HS-27A (cell line): ENCODE data around the gene NLRP9.

Source experiments
- DNase-seq: peaks from one replicate; pipeline ENCODE4 v3.0.0-alpha.2; 2012; ENCODE audit warnings: low read depth, missing footprints

Gene NLRP9

DNA sequence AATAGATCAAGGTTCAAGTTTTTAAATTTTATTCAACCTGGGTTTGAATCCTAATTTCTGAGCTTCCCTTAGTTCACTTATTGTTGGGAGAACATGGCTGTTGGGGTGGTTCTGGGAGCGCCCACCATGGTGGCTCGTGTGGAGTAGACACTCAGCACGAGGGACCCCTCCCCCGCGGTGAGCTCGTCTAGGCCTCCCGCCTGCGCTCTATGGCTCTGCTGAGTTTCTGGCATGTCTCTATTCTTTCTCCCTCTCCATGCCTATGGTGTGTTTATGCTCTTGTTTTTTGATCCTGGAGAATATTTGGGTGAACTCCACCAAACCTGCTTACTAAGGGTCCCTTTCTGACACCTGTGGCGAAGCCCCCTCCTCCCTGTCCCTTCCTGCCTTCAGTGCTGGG, 64.7 kb downstream of the NLRP9 start:
- no peak for DNase-seq

DNA sequence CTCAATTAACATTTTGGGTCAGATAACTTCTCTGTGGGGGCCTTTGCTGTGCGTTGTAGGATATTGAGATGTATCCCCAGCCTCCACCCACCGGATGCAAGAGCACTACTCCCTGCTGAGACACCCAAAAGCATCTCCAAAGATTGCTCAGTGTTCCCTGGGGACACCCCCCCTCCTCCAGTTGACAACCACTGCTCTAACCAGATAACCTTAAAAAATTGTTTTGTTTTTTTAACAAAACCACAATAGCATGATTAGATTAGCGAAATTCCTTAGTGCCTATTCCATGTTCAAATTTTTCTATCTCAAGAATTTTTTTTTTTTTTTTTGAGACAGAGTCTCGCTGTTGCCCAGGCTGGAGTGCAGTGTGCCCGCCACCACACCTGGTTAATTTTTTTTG, 65.8 kb downstream of the NLRP9 start:
- peak; percentile 58 for DNase-seq

DNA sequence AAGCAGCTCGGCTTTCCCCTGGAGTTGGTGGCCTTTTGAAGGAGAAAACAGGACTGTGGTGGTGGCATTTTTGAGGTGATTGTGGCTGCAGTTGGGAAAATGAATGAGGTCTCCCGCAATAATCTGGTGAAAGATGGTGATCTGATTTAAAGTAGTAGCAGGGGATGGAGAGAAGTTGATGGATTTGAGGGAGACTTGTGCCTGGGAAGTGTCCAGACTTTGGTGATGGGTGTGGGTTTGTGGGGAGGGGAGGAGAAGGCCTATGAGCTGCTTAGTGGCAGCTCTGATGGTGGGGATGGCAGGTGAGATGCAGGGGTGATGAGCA, 67.2 kb downstream of the NLRP9 start:
- no peak for DNase-seq

DNA sequence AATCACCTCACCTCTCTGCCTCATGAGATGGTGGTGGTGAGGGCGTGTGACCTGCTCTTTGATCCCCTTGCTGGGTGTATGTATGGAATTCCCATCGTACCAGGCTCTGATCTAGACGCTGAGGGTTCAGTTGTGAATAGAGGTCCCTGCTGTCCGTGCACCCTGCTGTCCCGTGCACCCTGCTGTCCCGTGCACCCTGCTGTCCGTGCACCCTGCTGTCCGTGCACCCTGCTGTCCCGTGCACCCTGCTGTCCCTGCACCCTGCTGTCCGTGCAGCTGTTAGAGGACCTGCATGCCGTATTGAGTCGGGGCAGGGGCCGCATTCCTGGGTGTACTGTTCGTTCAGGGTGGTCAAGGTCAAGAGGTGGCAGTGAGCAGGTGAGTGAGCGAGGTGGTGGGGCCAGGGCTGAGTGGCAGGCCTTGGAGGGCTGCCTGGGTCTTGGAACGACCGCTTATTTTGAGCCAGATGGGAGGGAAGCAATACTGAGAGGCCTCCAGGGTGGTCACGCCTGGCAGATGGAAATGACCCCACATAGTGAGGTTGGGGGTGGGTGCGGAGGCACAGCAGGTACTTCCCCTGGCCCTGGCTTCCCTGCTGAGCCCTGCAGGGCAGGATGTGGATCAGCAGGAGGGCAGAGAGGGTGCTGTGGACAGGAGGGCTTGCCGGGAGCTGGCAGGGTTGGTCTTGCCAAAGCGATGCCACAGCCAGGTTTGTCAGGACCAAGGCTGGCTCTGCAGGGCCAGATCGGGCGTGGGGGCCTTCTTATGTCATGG, 67.7 kb downstream of the NLRP9 start:
- DNase-seq, result no peak

DNA sequence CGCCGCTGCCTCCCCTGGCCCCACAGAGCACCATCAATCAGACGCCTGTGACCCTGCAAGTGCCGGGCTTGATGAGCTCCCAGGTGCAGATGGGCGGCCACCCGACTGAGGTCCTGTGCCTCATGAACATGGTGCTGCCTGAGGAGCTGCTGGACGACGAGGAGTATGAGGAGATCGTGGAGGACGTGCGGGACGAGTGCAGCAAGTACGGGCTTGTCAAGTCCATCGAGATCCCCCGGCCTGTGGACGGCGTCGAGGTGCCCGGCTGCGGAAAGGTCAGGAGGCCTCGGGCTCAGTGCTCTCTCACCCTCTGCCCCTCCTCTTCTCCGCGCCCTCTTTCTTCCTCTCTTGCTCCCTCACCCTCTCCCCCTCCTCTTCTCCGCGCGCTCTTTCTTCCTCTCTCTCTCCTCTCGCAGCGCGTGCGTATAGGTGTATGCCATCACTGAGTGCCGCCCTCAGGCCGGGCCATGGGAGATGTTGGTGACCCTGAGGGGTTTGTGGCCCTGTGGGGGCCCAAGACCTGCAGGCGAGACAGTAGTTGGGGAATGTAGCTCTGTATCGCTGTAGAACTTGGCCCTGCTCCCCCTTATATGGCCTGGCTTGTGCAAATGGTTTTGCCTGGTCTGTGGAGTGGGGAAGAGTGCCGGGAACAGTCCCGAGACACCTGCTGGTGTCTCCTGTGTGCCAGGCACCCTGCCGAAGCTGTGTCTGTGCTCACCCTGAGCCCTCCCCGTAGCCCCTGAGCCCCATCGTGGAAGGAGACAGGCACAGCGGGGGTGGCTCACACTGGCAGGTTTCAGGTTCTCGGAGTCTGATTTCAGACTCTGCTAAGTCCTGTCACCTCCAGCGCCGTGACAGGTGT, 68.6 kb downstream of the NLRP9 start:
- no peak for DNase-seq

DNA sequence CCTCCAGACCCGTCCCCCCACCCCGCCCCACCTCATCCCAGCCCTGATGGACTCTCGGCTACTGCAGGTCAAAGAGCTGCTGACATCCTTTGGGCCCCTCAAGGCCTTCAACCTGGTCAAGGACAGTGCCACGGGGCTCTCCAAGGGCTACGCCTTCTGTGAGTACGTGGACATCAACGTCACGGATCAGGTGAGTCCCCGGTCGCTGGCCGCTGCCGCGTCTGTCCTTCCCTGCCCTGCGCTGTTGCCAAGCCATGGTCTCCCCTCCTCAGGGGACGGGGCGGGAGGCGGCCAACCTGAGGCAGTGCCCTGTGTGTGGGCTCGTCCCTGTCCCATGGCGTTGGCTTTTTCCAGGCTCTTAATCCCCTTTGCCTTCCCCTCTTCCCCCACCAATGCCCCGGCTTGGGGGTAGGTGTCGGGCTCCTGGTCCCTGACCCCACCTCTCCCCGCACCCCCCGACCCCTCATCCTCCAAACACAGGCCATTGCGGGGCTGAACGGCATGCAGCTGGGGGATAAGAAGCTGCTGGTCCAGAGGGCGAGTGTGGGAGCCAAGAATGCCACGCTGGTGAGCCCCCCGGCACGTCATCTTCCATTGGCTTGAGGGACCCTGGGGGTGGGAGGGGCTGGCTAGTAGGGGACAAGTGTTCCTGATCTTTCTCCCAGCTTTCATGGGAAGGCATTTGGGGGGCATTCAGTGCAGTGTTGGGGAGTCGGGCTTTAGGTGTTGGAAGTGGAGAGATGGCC, 69.4 kb downstream of the NLRP9 start:
- no peak for DNase-seq

DNA sequence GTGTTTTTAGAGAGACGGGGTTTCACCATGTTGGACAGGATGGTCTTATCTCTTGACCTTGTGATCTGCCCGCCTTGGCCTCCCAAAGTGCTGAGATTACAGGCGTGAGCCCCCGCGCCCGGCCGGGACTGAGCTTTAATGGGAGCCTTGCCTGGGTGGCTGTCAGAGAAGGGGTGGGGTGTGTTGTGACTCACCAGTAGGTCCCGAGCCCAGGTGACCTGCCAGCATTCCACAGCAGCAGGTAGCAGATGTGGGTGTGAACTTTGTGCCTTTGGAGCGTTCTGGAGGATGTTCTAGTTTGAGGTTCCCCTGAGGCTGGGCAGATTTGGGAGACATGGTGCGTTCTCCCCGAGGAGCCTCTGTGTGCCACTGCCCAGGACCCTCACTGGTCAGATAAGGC, 70.2 kb downstream of the NLRP9 start:
- no peak for DNase-seq

DNA sequence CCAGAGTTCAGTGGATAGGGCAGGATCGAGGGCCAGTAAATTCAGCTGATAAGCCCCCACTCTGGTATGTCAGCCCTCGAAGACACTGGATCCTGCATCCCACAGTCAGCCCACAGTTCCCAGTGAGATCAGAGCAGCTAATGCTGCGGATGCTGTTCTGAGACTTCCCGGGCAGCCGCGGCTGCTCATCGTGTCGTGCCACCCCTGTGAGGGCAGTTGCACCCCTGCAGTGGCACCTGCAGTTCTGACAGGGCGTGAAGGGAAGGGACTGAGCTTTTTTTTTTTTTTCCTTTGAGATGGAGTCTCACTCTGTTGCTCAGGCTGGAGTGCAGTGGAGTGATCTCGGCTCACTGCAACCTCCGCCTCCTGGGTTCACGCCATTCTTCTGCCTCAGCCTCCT, 70.7 kb downstream of the NLRP9 start:
- DNase-seq, result no peak

DNA sequence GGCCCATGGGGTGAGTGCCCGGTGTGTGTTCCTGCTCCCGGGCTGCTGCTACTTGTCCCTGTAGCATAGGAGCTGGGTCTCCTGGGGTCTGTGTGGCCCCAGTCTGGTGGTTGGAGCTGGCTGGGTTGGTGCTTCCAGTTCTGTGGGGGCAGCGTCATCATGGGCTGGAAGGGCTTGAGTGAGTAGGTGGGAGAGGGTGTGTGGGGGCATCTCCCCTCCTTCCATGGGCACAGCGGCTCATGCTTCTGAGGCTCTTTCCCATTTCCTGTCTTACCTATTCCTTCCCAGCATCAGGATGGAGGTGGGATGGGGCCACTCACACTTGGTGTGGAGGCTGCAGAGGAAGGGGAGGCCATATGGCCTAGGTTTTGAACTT, 71.2 kb downstream of the NLRP9 start:
- no peak for DNase-seq

DNA sequence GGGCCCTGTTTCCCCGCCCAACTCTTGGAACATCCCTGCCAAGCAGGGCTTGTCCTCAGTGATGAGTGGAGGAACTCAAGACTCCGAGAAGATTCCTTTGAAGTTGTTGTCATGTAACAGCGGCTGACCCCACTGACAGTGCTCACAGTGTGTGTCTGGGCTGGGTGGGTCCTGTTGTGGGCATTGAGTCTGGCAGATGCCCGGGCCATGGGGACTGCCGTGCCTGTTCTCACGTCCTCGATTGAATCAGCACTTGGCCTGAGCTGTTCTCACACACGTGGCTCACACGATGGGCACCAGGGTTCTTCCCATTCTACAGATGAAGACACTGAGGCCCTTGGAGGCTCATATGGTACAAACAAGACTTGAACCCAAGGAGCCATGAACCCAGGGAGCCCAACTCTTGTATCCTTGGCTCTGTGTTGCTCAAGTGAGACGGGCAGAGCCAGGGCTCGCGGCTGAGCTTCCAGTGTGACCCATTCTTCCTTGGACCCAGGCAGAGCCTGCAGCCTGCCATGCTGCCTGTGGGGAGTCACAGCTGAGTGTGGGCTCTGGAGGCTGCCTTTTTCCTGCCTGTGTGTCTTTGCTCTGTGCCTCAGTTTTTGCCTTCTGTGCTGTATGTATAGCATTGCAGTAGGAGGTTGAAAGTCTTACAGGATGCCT, 71.7 kb downstream of the NLRP9 start:
- DNase-seq, result no peak

DNA sequence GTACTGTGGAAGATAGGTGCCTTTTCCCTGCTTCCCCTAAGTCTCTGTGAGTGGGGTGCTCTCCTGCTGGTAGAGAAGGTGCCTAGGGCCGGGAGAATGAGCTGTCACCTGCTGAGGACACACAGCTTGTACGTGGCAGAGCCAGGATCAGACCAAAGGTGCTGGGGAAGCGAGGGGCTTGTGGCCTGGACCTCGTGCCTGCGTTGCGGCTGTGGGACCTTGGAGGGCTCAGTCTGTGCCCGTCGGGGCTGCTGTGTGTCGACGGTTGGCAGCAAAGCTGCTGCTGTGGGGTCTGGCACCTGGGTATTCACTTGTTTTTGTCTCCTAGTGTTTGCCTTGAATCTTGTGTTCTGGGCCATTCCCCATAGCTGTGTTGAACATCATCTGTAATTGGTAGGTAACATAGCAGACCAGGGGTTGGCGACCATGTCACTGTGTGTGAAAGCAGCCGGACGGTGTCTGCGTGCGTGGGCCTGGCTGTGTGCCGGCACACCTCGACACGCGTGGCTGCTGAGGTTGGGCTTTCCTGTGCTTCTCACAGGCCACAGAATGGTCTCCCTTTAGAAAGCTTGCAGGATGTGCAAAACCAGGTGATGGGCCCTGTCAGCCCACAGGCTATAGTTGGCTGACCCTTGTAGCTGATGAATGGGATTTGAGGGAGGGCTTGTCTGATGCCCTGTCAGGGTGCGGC, 74.2 kb downstream of the NLRP9 start:
- no peak for DNase-seq

DNA sequence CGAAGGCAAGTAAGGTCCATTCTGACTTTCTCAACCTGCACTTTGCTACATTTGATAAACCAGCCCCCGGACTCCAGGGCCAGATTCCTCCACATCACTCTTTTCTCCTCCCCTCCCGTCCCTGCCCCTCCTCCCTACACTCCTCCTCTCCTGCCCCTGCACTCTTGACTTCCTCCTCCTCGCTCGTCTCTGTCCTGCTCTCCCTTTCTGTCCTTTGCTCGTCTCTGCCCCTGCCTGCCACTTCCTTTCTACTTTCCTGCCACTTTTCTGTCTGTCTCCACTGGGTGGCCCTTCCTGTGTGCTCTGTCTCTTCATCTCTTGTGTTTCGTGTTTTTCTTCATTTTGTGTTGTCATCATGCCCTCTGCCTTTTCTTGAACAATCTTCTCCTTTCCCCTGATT, 76.4 kb downstream of the NLRP9 start:
- DNase-seq, result no peak

DNA sequence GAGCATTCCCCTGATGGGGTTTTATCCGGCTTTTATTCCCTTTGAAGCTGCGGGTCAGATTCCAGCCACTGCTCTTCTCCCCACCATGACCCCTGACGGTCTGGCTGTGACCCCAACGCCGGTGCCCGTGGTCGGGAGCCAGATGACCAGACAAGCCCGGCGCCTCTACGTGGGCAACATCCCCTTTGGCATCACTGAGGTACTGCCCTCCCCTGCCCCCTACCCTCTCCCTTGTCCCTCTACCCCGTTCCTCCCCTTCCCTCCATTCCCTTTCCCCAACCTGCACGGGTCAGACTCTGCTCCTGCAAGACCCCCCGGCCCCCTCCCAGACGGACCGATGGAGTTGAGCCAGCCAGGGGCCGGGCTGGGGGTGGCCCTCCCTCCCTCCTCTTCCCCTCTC, 77.2 kb downstream of the NLRP9 start:
- DNase-seq, result no peak

DNA sequence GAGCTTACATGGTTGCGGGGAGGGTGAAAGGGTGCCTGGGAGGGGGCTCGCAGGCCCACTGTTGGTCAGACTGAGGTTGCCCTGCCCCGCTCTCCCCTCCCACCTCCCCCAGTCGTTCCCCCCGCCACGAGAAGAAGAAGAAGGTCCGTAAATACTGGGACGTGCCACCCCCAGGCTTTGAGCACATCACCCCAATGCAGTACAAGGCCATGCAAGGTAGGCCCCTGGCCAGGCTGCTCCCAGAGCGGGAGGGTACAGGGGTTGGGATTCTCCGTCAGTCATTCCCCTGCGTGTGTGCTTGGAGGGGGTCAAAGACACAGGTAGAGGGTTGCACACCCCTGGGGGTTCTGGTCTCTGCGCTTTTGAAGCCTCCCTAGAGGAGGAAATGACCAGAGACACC, 77.8 kb downstream of the NLRP9 start:
- DNase-seq, result no peak

DNA sequence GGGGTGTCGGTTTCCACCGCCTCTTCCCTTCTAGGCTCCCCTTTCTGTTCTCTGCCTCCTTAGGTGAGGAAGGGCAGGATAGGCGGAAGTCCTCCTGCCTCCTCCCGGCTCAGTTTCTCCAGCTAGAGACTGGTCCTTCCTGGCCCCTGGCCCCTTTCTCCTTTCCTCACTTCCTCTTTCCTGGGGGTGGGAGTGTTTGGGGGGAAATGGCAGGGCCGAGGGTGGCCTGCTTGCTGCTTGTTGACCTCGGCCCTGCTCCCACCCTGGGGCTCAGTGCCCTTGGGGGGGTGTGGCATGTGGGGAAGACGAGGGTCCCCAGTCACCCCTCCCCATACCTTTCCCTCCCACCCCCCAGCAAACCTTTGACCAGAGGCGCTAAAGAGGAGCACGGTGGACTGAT, 78.4 kb downstream of the NLRP9 start:
- DNase-seq, result no peak

DNA sequence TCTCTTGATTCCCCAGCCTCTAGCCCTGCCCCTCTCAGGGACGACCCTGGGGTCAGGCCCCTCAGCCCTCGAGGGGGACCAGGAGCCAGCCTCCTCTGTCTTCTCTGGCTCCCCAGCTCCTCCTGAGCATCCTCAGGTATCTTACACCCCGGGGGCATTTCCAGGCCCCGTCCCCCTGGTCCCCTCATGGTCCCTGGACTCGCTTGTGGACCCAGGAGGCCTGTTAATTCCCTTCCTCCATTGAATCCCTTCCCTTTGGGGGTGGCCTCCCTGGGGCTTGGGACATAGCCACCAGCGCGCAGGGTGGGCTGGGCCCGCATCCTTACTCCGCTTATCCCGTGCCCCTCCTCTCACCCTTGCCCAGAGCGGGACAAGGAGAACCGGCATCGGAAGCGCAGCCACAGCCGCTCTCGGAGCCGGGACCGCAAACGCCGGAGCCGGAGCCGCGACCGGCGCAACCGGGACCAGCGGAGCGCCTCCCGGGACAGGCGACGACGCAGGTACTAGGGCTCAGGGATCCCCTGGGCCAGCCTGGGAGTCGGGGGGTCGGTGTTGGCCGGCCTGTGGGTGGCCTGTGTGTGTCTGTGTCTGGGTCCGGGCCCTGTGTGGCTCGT, 79.2 kb downstream of the NLRP9 start:
- DNase-seq, result no peak
